CD4-positive, alpha-beta memory T cell (primary cell): ENCODE results near the gene DUSP18. TPM values are rescaled to one million over a fixed set of nuclear protein-coding genes. Genes with fewer than 3 reads are reported as not detected.
"Not testable (repeated sequence)": the region's sequence is repeated elsewhere in the genome, so short reads cannot be mapped to it uniquely, and the experiment has no call there.

Experiments used
- CTCF ChIA-PET: fragments of 350-600 bp; sonication (Branson Sonifier 250); formaldehyde crosslinking; loops from one replicate; lab custom pipeline; 2021; ENCODE audit warnings: inconsistent platforms; ENCODE audit not compliant: partially characterized antibody; lab: Charles Lee
- POLR2A ChIA-PET: fragments of 350-600 bp; sonication (Branson Sonifier 250); formaldehyde crosslinking; loops from one replicate; lab custom pipeline; 2021; ENCODE audit not compliant: partially characterized antibody; lab: Charles Lee
- DNase-seq, 5 donors: peaks; one replicate each; pipeline versions ENCODE4 v3.0.0 to v3.0.0-alpha.2; 2020 to 2022; ENCODE audit warnings: mixed read lengths in 1 of 5
- H3K27ac ChIP-seq: one replicate; pipeline ENCODE4 v1.7.0; 2013; ENCODE audit warnings: low read depth, low read length
- H3K27me3 ChIP-seq: 2 replicates; pipeline ENCODE4 v1.7.0; 2013; ENCODE audit warnings: mild to moderate bottlenecking, low read length, moderate library complexity; ENCODE audit not compliant: insufficient read depth
- H3K36me3 ChIP-seq: 2 replicates; pipeline ENCODE4 v1.7.0; 2013; ENCODE audit warnings: mild to moderate bottlenecking, low read length, moderate library complexity; ENCODE audit not compliant: insufficient read depth
- H3K4me1 ChIP-seq: 2 replicates; pipeline ENCODE4 v1.7.0; 2013; ENCODE audit warnings: mild to moderate bottlenecking, low read length, moderate library complexity; ENCODE audit not compliant: insufficient read depth
- H3K4me3 ChIP-seq, 2 donors: one replicate each; pipeline ENCODE4 v1.7.0; 2013; ENCODE audit warnings: low read length in 2 of 2, mild to moderate bottlenecking in 1 of 2
- H3K9me3 ChIP-seq, 2 donors: one replicate each; pipeline ENCODE4 v1.7.0; 2013; ENCODE audit warnings: low read length in 2 of 2, control low read depth in 1 of 2; ENCODE audit not compliant: control insufficient read depth in 1 of 2
- H3K27ac Mint-ChIP-seq, 7 donors: one replicate each; pipeline ENCODE4 v1.8.0; 2020 to 2021; ENCODE audit warnings: mixed read lengths in 7 of 7, mild to moderate bottlenecking in 6 of 7, inconsistent platforms in 3 of 7, moderate library complexity in 3 of 7
- H3K27me3 Mint-ChIP-seq, 2 donors: one replicate each; pipeline ENCODE4 v1.8.0; 2020 to 2021; ENCODE audit warnings: mixed read lengths in 2 of 2
- H3K36me3 Mint-ChIP-seq, 2 donors: one replicate each; pipeline ENCODE4 v1.8.0; 2020 to 2021; ENCODE audit warnings: mixed read lengths in 2 of 2, inconsistent platforms in 1 of 2, mild to moderate bottlenecking in 1 of 2
- H3K4me1 Mint-ChIP-seq, 4 donors: one replicate each; pipeline ENCODE4 v1.8.0; 2020 to 2021; ENCODE audit warnings: mixed read lengths in 4 of 4, mild to moderate bottlenecking in 1 of 4
- H3K4me3 Mint-ChIP-seq, 8 donors: one replicate each; pipeline ENCODE4 v1.8.0; 2020 to 2021; ENCODE audit warnings: mixed read lengths in 8 of 8, mild to moderate bottlenecking in 7 of 8, moderate library complexity in 6 of 8, inconsistent platforms in 3 of 8
- H3K9me3 Mint-ChIP-seq, 8 donors: one replicate each; pipeline ENCODE4 v1.8.0; 2020 to 2021; ENCODE audit warnings: mixed read lengths in 8 of 8, mild to moderate bottlenecking in 5 of 8, inconsistent platforms in 3 of 8, moderate library complexity in 1 of 8
- intact Hi-C: fragments of 100-400 bp; cut with micrococcal nuclease; formaldehyde crosslinking; loops from one replicate; pipeline ENCODE4 v1.15.1; 2023
- polyA plus RNA-seq, 2 donors: library from polyadenylated mRNA; unstranded; fragments of 300-500 nt; fragmentation: Illumina TruSeq; gene quantifications; one replicate each; pipeline ENCODE4 v1.2.3, GENCODE V29; 2021
- total RNA-seq, 2 experiments: library from RNA; stranded (reverse); gene quantifications; one replicate each; pipeline ENCODE4 v1.2.3, GENCODE V29; 2021

DUSP18 gene
- total and polyA plus RNA-seq, 4 experiments from 2014 or later = 12.4 to 16.9 (median 15.6) TPM

DNA sequence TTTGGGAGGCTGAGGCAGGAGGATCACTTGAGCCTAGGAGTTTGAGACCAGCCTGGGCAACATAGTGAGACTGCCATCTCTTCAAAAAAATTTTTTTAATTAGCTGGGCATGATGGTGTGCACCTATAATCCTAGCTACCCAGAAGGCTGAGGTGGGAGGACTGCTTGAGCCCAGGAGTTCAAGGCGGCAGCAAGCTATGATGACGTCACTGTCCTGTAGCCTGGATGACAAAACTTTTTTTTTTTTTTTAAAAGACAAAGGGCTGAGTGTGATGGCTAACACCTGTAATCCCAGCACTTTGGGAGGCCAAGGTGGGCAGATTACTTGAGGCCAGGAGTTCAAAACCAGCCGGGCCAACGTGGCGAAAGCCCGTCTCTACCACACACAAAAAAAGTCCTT is 47.8 kb downstream of the DUSP18 start:
- DNase-seq, H3K36me3 ChIP-seq, H3K9me3 Mint-ChIP-seq, H3K27ac Mint-ChIP-seq, H3K4me1 Mint-ChIP-seq, H3K27me3 Mint-ChIP-seq, H3K4me3 ChIP-seq, H3K9me3 ChIP-seq, POLR2A ChIA-PET, H3K4me3 Mint-ChIP-seq, H3K4me1 ChIP-seq, H3K27ac ChIP-seq, H3K27me3 ChIP-seq, H3K36me3 Mint-ChIP-seq, intact Hi-C loops: not testable (repeated sequence)
- CTCF ChIA-PET = interaction anchor here (2.0 kb wide), 1 partner anchor 15 kb away, joined by 7 read pairs; no protein-coding TSS in a partner anchor

DNA sequence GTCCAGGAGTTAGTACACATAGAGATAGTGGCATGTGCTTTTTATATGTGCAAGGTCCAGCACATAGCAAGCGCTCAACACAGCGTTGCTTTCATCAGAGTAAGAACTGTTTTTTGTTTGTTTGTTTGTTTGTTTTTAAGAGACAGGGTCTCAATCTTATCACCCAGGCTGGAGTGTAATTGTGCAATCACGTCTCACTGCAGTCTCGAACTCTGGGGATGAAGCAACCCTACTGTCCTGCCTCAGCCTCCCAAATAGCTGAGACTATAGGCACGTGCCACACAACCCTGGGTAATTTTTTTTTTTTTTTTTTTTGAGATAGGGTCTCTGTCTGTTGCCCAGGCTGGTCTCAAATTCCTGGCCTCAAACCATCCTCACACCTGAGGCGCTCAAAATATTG is 49.9 kb downstream of the DUSP18 start:
- Mint-ChIP-seq H3K9me3 (no peaks in the 10 kb centered on the region), H3K4me1 (no peaks in the 10 kb centered on the region), H3K27ac (peak overlapping the region in 1 of 7 donors; percentile 36), H3K27me3 (peaks cover 0 to 3% of the 10 kb centered on the region in 2 donors), H3K4me3 (no peak overlapping the region), H3K36me3 (no peaks in the 10 kb centered on the region)
- DNase-seq = no peak
- no peaks in the 10 kb centered on the region for H3K4me1 ChIP-seq
- H3K36me3 ChIP-seq = no peaks in the 10 kb centered on the region
- H3K9me3 ChIP-seq = no peaks in the 10 kb centered on the region
- H3K4me3 ChIP-seq = no peak overlapping the region
- H3K27me3 ChIP-seq = no peaks in the 10 kb centered on the region
- ChIA-PET POLR2A (no interaction called here), CTCF (interaction anchor here (1.5 kb wide), 1 partner anchor 10 kb away, joined by 3 read pairs; no protein-coding TSS in a partner anchor)
- intact Hi-C loops = no loop called here
- no peak overlapping the region for H3K27ac ChIP-seq

- CTCF ChIA-PET = interaction anchor here (1.2 kb wide), 1 partner anchor 11 kb away, joined by 5 read pairs; no protein-coding TSS in a partner anchor
- no peaks in the 10 kb centered on the region for H3K9me3 Mint-ChIP-seq
- no peak for DNase-seq
- H3K4me1 Mint-ChIP-seq = no peaks in the 10 kb centered on the region
- no peaks in the 10 kb centered on the region for H3K36me3 Mint-ChIP-seq
- Histone ChIP-seq H3K36me3 (no peaks in the 10 kb centered on the region), H3K27ac (no peak overlapping the region), H3K4me1 (no peaks in the 10 kb centered on the region), H3K4me3 (no peak overlapping the region), H3K9me3 (no peaks in the 10 kb centered on the region), H3K27me3 (no peaks in the 10 kb centered on the region)
- no peak overlapping the region for H3K4me3 Mint-ChIP-seq
- peaks cover 0 to 2% of the 10 kb centered on the region in 2 donors for H3K27me3 Mint-ChIP-seq
- no peak overlapping the region for H3K27ac Mint-ChIP-seq
- POLR2A ChIA-PET = no interaction called here
- intact Hi-C loops = no loop called here
These were observed 52.1 kb downstream of the DUSP18 start for GRCh38 chr22:30615543-30615954.

DNA sequence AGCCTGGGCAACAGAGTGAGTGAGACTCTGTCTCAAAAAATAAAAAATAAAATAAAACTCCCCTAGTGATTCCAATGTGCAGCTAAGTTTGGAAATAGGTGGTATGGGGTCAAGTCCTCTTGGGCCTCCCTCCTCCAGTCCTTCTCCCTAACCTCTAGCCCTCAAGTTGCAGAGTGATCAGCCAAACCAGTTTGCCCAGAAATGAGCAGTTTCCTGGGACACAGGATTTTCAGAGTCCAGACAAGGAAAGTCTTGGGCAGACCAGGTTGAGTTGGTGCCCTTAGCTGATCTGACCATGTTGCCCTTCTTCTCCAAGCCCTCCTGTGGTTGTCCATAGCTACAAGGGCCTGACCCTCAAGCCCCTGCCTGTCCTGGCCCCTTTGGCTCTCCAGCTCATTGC is 52.8 kb downstream of the DUSP18 start:
- no peaks in the 10 kb centered on the region for H3K9me3 Mint-ChIP-seq
- H3K27me3 Mint-ChIP-seq = peaks cover 0 to 2% of the 10 kb centered on the region in 2 donors
- H3K9me3 ChIP-seq = no peaks in the 10 kb centered on the region
- H3K36me3 ChIP-seq = no peaks in the 10 kb centered on the region
- intact Hi-C loops = no loop called here
- ChIA-PET POLR2A (no interaction called here), CTCF (interaction anchor here (1.2 kb wide), 1 partner anchor 11 kb away, joined by 5 read pairs; no protein-coding TSS in a partner anchor)
- DNase-seq = no peak
- H3K27ac ChIP-seq = no peak overlapping the region
- no peak overlapping the region for H3K4me3 Mint-ChIP-seq
- H3K27me3 ChIP-seq = no peaks in the 10 kb centered on the region
- H3K4me3 ChIP-seq = no peak overlapping the region
- H3K36me3 Mint-ChIP-seq = no peaks in the 10 kb centered on the region
- H3K27ac Mint-ChIP-seq = no peak overlapping the region
- H3K4me1 Mint-ChIP-seq = no peaks in the 10 kb centered on the region
- H3K4me1 ChIP-seq = no peaks in the 10 kb centered on the region

DNA sequence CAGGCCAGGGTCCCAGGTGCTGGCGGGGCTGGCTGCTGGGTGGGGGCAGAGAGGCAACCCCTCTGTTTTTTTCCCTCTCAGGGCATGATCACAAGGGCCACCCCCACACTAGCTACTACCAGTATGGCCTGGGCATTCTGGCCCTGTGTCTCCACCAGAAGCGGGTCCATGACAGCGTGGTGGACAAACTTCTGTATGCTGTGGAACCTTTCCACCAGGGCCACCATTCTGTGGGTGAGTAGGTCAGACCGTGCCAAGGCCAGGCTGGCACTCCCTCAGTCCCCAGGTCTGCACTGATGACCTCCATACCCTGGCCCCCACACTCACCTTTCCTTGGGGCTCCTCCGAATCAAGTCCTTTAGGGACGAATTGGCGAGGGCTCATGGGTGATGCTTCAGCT is 53.4 kb downstream of the DUSP18 start:
- ChIA-PET CTCF (interaction anchor here (1.2 kb wide), 1 partner anchor 10 kb away, joined by 5 read pairs; no protein-coding TSS in a partner anchor), POLR2A (no interaction called here)
- Histone ChIP-seq H3K27me3 (no peaks in the 10 kb centered on the region), H3K36me3 (no peaks in the 10 kb centered on the region), H3K9me3 (no peaks in the 10 kb centered on the region), H3K4me3 (no peak overlapping the region), H3K27ac (no peak overlapping the region), H3K4me1 (no peaks in the 10 kb centered on the region)
- intact Hi-C loops = no loop called here
- Mint-ChIP-seq H3K9me3 (peaks cover 0 to 1% (median 0%) of the 10 kb centered on the region in 8 donors), H3K4me1 (peaks cover 0 to 3% (median 2%) of the 10 kb centered on the region in 4 donors), H3K27ac (no peak overlapping the region), H3K36me3 (no peaks in the 10 kb centered on the region), H3K4me3 (no peak overlapping the region), H3K27me3 (peaks cover 0 to 2% of the 10 kb centered on the region in 2 donors)
- no peak for DNase-seq

- Histone ChIP-seq H3K4me3 (no peak overlapping the region), H3K9me3 (no peaks in the 10 kb centered on the region), H3K27ac (no peak overlapping the region), H3K4me1 (no peaks in the 10 kb centered on the region), H3K27me3 (no peaks in the 10 kb centered on the region), H3K36me3 (no peaks in the 10 kb centered on the region)
- intact Hi-C loops = no loop called here
- no peak overlapping the region for H3K4me3 Mint-ChIP-seq
- DNase-seq = no peak
- no peak overlapping the region for H3K27ac Mint-ChIP-seq
- H3K4me1 Mint-ChIP-seq = peaks cover 0 to 6% (median 2%) of the 10 kb centered on the region in 4 donors
- ChIA-PET POLR2A (no interaction called here), CTCF (no interaction called here)
- H3K36me3 Mint-ChIP-seq = no peaks in the 10 kb centered on the region
- H3K9me3 Mint-ChIP-seq = peaks cover 0 to 2% (median 0%) of the 10 kb centered on the region in 8 donors
- H3K27me3 Mint-ChIP-seq = peaks cover 0 to 2% of the 10 kb centered on the region in 2 donors
These were observed 54.9 kb downstream of the DUSP18 start for GRCh38 chr22:30612789-30613188.
